Peyer's patch (tissue), 4 donors: Measurements from ENCODE around the gene HEXA.
A peak's percentile ranks its signal among the peaks of the same experiment; 100 is the strongest.

Experiments used
- POLR2A ChIP-seq, 2 donors: fragments of 450-650 bp; IDR thresholded peaks; one replicate each; pipeline ENCODE4 v1.5.1; 2017; ENCODE audit warnings: antibody characterized with exemption in 2 of 2, mild to moderate bottlenecking in 2 of 2, moderate library complexity in 2 of 2
- TF ChIP-seq, protein P1 (sequence below), 6 experiments: fragments of 450-650 bp in 4 of 6; fragments of 200-600 bp in 2 of 6; sonication (generic) in 1 of 6; IDR thresholded peaks; one replicate each; pipeline ENCODE4 v1.5.1; 2017 to 2019; ENCODE audit warnings: antibody characterized with exemption in 6 of 6, mild to moderate bottlenecking in 3 of 6, moderate library complexity in 1 of 6

DNA sequence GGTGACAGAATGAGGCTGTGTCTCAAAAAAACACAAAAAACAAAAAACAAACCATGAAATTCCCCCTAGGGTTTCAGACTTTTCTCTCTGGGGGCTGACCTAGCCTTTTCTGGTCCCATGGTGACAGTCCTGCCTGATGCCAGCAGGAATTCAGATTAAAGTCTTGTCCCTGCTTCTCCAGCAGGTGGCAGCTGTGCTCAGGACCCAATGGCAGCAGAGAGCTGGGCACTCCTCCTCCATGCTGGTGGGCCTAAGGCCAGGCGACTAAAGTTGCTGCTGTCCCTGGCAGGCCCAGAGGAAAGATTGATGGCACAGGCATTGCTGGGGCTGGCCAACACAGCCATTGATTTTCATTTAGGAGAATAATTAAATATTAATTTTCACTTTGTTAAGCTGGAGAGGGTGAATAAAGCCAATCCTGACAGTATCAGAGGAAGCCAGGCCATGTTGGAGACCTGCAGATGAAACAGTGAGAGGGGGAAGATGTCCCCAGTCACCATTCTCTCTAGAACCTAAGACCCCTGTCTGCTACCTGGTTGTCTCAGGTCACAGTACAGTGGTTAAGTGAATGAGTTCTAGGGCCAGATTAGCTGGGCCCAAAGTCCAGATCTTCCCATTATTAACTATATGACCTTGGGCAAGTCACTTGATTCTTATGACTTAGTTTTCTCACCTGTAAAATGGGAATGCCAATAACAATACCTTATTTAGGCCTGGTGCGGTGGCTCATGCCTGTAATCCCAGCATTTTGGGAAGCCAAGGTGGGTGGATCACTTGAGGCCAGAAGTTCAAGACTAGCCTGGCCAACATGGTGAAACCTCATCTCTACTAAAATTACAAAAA lies 63.0 kb downstream of the HEXA start:
- TF ChIP-seq, protein P1, sequence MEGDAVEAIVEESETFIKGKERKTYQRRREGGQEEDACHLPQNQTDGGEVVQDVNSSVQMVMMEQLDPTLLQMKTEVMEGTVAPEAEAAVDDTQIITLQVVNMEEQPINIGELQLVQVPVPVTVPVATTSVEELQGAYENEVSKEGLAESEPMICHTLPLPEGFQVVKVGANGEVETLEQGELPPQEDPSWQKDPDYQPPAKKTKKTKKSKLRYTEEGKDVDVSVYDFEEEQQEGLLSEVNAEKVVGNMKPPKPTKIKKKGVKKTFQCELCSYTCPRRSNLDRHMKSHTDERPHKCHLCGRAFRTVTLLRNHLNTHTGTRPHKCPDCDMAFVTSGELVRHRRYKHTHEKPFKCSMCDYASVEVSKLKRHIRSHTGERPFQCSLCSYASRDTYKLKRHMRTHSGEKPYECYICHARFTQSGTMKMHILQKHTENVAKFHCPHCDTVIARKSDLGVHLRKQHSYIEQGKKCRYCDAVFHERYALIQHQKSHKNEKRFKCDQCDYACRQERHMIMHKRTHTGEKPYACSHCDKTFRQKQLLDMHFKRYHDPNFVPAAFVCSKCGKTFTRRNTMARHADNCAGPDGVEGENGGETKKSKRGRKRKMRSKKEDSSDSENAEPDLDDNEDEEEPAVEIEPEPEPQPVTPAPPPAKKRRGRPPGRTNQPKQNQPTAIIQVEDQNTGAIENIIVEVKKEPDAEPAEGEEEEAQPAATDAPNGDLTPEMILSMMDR (IDR thresholded peaks at IDR 0.05), result peak; percentile 22 to 77 (median 72)
- TF ChIP-seq POLR2A (IDR thresholded peaks at IDR 0.05), result no peak
